PC-3 (cell line): ENCODE results near the gene PLCD1.
"Not testable (repeated sequence)": the region's sequence is repeated elsewhere in the genome, so short reads cannot be mapped to it uniquely, and the experiment has no call there.

ENCODE experiments used
- CTCF ChIP-seq: fragments of 300-600 bp; sonication (generic); conservative IDR thresholded peaks from 2 replicates; pipeline ENCODE4 v1.5.1; 2017; ENCODE audit warnings: antibody characterized with exemption, low read depth, mild to moderate bottlenecking, low read length
- EZH2phosphoT487 ChIP-seq: fragments of 300-600 bp; sonication (generic); IDR thresholded peaks from 2 replicates; pipeline ENCODE4 v1.6.1; 2018; ENCODE audit warnings: mild to moderate bottlenecking, antibody characterized with exemption, low read length, borderline replicate concordance

GRCh38 chr3:38053813-38054498, 24.5 kb upstream of the PLCD1 start:
- not testable (repeated sequence) for TF ChIP-seq CTCF, EZH2phosphoT487
